ENCODE results near the gene SND1.

DNA sequence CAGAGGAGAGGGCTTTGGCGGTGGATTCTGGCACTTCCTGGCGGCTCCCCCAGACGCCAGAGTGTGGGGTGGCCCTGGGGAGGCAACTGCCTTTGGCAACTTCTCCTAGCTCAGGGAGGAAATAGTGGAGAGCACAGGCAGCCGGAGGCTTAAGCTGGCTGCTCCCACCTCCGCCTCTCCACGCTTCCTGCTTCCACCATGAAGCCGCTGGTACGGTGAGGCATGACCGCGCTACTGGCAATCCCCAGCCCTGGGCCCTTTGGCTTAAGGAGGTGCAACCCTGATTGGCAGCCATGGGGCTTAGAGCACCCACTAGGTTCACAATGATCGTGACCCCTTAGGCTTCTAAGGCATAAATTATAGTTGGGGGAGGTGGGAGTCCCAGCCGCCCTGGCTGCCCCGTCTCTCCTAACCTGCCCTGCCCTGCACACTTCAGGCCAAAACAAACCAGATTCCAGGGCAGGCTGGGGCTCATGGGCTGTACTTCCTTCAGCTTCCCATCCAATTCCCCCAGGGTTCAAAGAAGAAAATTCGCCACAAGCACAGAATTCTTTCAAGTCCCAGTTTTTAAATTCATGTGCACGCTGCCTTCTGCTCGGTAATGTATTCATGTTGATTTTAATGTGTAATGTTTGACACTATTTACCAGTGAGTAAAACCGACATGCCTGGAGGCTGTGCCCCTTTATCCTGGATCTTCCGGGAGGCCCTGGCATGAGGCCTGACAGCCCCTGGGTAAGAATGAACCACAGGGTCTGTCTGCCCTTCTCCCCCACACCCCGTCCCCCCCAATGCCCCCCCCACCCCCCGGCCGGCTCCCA lies 469.9 kb downstream of the SND1 start:
- TF ChIP-seq, protein P1, sequence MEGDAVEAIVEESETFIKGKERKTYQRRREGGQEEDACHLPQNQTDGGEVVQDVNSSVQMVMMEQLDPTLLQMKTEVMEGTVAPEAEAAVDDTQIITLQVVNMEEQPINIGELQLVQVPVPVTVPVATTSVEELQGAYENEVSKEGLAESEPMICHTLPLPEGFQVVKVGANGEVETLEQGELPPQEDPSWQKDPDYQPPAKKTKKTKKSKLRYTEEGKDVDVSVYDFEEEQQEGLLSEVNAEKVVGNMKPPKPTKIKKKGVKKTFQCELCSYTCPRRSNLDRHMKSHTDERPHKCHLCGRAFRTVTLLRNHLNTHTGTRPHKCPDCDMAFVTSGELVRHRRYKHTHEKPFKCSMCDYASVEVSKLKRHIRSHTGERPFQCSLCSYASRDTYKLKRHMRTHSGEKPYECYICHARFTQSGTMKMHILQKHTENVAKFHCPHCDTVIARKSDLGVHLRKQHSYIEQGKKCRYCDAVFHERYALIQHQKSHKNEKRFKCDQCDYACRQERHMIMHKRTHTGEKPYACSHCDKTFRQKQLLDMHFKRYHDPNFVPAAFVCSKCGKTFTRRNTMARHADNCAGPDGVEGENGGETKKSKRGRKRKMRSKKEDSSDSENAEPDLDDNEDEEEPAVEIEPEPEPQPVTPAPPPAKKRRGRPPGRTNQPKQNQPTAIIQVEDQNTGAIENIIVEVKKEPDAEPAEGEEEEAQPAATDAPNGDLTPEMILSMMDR (IDR thresholded peaks at IDR 0.05 in 8 of 11, conservative IDR thresholded peaks at IDR 0.05 in 3 of 11) = no peak
- peak in 2 of 3 donors; percentile 15 to 27 for TF ChIP-seq POLR2AphosphoS5 (IDR thresholded peaks at IDR 0.05)
